NOMO-1 treated with DMSO at 0.1 percent for 48 hours (cell line): ENCODE measurements around the gene BNC2.
"Not testable (repeated sequence)": the region's sequence is repeated elsewhere in the genome, so short reads cannot be mapped to it uniquely, and the experiment has no call there.

ENCODE experiments used
- DNase-seq: peaks from one replicate; lab custom pipeline; 2025; ENCODE audit not compliant: unreplicated experiment; lab: John Stamatoyannopoulos, UW

The BNC2 gene, protein sequence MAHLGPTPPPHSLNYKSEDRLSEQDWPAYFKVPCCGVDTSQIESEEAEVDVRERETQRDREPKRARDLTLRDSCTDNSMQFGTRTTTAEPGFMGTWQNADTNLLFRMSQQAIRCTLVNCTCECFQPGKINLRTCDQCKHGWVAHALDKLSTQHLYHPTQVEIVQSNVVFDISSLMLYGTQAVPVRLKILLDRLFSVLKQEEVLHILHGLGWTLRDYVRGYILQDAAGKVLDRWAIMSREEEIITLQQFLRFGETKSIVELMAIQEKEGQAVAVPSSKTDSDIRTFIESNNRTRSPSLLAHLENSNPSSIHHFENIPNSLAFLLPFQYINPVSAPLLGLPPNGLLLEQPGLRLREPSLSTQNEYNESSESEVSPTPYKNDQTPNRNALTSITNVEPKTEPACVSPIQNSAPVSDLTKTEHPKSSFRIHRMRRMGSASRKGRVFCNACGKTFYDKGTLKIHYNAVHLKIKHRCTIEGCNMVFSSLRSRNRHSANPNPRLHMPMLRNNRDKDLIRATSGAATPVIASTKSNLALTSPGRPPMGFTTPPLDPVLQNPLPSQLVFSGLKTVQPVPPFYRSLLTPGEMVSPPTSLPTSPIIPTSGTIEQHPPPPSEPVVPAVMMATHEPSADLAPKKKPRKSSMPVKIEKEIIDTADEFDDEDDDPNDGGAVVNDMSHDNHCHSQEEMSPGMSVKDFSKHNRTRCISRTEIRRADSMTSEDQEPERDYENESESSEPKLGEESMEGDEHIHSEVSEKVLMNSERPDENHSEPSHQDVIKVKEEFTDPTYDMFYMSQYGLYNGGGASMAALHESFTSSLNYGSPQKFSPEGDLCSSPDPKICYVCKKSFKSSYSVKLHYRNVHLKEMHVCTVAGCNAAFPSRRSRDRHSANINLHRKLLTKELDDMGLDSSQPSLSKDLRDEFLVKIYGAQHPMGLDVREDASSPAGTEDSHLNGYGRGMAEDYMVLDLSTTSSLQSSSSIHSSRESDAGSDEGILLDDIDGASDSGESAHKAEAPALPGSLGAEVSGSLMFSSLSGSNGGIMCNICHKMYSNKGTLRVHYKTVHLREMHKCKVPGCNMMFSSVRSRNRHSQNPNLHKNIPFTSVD

DNA sequence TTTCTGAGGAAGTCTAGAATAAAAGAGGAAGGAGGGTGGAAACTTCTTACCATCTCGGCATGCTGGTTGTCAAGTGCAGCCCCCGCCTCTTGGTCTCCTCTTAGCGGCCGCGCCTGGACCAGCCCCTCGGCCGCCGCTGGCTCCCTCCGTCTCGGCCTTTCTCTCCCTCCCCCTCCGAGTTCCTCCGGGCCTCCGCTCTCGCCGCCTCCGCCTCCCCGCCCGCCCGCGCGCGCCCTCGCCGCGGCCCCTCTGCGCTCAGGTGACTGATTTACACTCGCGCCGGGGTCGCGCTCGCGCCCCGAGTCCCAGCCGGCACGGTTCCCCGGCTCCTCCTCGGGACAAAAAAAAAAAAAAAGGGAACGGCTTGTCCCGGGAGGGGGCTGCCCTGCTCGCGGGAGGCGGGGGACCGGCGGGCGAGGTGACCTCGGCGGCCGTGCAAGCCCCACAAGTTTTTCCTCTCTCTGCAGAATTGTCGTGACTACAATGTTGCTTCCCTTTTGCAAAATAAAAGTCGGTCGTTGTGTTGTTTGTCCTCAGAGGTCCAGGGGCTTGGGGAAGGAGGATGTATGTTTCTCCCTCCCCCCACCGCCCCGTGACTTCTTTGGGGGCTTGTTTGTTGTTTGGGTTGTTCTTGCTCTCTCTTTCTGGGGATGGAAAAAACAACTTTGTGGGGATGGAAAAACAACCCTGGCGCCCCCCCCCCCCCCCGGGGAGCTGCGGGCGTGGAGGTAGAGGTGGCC lies at the start of gene BNC2:
Gene BNC2 (minus strand): TSS at position 75 of the 740 bp plus-strand sequence. CDS start 22 bp downstream, at position 53.
- no peak for DNase-seq

DNA sequence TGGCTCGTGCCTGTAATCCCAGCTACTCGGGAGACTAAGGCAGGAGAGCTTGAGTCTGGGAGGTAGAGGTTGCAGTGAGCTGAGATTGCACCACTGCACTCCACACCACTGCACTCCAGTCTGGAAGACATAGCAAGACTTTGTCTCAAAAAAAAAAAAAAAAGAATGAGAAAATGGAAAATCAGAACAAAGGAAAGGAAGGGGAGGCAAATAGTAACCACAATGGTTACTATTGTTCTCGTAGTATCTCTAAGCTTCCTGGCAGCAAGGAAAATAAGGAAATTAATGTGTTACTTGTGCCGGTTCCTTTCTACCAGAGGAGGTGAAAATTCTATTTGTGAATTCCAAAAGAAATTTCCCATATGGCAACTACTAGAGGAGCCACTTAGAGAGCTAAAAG lies 48.5 kb upstream of the BNC2 start:
- DNase-seq = no peak

DNA sequence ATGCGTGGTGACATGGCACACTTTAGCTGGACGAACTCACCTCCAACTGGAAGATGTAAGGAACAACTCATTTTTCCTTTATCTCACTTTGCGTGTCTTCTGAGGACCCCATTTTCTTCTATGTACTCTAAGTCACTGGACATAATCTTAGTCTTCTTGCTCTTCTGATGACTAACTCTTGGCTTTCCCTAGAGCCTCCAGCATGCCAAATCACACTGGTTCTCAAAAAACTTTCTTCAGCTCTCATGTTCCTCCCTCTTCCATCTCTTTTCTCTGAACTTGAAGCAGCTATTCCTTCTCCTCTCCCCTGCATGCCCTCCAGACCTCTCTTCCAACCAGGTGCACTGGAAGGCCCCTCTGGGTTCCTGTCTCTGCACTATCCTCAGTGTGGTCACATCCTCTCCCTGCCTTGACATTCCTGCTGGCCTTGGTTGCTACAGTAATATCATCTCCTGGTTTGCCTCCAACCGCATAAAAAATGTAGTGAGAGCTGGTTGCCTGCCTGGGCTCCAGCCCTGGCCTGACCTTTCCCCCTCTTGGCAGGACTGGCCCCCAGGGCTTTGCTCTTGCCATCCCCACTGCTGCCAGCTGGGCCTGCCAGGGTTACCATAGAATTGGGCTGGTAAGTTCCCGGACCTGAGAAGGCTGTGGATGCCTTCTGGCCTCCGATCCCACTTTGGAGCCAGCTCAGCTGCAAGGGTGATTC lies 44.8 kb upstream of the BNC2 start:
- no peak for DNase-seq

DNA sequence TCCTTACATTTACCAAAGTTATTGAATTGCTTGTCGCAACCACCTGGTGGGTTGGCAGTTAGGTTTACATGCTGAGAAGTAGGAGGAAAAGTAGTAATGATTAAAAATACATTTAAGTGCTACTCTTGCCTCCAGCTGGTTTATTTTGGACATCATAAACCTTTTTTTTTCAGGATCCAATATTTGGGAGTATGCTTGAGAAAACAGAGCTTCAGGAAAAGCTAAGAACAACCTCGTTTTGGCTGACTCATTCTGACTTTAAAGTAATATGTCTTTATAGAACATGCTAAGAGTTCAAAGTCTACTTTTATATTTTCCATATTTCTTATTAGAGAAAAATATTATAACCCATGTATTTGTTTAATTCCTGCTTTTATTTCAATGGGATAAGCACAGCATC lies 41.7 kb upstream of the BNC2 start:
- no peak for DNase-seq

DNA sequence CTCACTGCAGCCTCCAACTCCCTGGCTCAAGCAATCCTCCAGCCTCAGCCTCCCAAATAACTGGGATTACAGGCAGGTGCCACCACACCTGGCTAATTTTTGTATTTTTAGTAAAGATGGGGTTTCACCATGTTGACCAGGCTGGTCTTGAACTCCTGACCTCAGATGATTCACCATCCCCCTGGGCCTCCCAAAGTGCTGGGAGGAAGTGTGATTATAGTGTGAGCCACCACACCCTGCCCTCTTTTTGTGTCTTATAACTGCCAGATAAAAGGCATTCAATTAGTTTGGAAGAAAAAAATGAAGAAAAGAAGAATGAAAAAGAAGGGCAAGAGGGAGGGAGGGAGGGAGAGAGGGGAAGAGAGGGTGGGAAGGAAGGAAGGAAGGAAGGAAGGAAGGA lies 37.7 kb upstream of the BNC2 start:
- not testable (repeated sequence) for DNase-seq

DNA sequence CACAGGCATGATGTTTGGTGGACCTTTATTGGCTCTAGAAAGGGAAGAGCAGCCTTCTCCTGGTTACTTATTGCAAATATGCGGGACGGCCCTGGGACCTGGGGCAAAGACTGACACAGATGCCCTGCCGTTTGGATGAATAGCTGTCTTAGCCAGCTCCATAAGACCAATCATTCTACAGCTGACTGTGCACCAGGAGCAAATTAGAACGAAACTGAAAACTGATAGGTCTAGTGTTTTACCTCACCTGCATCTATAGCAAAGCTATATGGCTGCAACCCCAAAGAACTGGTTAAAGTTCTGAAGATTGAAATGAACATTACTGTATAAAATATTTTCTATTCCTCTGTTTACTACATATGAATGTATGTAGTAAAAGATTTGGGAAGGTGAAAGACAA lies 34.2 kb upstream of the BNC2 start:
- DNase-seq = no peak

DNA sequence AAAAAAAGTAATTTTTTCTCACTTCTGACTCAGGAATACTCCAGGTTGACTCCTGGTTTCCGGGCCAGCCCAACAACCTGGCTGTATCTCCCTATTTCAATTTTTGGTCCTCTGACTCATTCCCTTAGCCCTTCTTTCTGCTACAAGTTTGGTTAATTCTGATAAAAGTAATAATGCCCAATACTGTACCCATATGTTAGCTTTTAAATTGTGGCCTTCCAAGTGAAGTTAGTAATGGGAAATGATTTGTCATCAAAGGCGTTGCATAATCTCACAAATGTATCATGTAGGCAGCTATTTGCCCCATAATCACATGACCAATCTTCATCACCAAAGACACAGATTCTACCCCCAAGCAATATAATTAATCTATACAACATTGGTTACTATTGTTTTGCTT lies 31.1 kb upstream of the BNC2 start:
- DNase-seq = no peak

DNA sequence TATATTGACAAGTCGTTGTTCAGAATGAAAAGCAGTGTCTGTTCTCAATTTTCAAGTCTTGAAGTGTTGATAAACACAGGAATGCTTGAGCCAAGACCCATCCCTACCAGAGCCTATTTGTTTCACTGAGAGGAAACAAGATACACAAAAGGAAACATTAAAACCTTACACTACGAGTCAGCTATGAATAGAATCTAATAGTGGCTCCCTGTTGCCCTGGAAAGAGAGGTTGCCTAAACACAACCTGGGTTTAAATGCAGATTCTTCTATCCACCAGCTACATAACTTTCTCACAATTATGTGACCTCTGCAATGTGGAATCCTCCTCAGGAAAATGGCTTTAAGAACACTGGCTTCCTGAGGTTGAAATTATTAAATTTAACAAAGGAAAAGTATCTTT lies 29.1 kb upstream of the BNC2 start:
- no peak for DNase-seq

DNA sequence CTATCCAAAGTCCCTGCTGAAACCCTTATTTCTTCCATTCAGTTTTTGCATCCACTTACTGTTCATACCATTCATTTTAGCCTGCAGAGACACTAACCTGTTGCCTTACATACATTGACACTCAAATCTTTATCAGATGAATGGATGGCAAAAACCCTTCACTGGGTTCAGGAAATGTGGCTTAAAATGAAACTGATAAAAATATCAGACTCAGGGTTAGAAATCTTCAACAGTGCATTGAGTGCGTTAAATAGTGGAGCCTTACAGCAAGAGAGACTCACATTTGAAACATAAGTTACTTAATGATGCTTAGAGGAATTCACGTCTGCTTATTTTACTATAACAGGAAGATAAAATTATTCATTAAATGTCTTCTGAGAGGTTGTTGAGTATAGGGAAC lies 28.0 kb upstream of the BNC2 start:
- no peak for DNase-seq

DNA sequence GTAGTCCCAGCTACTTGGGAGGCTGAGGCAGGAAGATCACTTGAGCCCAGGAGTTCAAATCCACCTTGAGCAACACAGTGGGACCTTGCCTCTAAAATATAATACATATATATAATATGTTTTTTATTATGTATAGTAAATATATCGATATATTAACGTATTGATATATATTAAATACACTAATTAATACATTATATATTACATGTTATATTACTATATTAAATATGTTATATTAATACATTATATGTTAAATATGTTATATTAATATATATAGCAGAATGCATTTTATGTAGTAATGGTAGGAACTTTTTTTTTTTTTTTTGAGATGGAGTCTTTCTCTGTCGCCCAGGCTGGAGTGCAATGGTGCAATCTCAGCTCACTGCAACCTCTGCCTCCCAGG lies 18.1 kb upstream of the BNC2 start:
- no peak for DNase-seq

DNA sequence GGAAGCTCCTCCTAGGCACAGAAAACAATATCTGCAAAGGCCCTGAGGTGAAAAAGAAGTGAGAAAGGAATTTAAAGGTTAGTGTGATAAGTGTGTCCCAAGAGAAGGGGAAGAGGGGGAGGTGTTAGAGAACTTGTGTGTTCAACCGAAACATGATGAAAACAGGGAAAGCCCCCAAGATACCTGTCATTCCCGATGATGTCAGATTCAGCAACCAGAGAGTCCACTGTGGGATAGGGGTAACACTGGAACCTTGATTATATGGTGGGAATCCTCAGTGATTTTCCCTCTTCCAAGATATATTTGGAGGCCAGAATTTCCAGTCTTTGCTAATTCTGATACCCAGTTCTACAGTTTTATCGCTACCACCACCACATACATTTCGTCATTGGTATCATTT lies 15.5 kb upstream of the BNC2 start:
- DNase-seq = no peak

DNA sequence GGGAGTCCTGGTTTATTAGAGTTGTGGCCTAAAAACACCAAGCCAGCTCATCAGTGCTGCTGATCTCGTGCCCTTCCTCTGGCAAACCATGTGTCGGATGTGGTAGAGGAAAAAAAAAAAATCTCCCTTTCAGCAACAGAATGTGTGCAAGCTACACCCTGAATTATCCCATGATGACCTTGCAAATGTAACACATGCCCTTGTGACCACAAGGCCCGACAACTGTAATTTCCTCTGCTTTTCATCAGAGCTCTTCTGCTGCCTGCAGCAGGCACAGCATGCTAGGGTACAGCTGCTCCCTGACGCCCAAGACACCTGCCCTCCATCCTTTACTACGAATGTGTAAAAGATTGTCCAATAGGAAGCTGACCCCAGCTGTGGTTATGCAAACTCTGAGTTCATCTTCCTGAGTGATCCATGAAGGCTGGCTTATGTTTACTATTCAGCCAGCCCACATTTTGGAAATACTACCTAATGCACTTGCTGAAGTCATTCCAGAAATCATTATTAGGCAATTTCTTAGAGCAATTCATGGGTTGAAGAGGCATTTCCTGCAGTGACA lies 14.6 kb upstream of the BNC2 start:
- DNase-seq = no peak

DNA sequence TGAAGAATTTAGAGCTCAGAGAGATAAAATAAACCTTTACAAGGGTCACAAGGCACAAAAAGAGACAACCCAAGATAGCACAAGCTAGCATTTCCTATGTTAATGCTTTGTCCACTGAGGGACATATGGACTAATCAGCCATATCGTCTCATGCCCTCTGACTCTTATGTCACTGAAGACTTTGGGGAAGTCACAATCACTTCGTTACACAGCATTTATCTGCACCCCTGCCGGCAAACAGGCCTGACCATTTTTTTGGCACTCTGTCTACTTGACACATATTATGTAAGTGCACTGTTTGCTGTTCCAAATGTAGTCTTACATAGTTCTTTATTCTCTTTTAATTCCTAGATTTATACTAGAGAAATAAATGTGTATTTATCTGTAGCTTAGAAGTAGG lies 13.9 kb upstream of the BNC2 start:
- no peak for DNase-seq

DNA sequence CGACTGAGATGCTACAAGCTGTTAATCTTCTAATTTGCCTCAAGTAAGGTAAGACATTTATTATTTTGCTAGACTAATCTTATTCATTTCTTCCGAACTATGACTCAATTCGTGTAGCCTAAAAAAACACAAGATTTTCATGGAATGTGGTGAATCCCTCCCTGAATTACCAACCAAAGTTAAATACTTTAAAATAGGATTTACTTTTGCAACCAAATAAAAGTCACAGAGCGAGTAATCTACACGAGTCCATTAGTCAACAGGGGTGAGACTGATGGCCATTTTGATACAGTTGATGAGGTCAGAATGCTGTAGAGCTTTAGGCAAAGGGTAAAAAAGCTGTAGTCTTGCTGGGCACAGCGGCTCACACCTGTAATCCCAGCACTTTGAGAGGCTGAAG lies 13.1 kb upstream of the BNC2 start:
- no peak for DNase-seq

DNA sequence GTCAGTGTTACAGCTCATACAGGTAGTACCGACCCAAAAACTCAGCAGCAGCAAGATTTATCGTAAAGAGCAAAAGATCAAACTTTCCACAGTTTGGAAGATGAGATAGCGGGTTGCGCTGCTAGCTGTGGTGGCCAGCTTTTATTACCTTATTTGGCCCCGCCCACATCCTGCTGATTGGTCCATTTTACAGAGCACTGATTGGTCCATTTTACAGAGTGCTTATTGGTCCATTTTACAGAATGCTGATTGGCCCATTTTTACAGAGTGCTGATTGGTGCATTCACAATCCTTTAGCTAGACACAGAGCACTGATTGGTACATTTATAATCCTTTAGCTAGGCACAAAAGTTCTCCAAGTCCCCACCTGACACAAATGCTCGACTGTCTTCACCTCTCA lies 12.0 kb upstream of the BNC2 start:
- DNase-seq = not testable (repeated sequence)

DNA sequence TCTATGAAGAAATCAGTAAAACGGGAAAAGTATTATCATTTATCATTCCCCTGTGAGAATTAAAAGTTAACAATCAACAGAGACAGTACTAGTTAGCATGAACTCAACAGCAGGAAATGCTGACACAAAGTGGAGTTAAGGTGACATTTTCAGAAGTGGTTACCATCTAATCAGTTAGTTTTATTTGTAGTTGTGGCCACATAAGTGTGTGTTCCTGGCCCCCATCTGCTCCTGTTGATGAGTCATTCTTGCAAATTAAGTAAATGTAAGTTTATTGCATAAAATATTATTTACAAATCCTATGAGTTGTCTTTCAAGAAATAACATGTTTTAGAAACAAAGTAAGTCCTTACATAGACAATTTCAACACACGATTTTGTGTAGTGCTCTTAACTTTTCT lies 8.9 kb upstream of the BNC2 start:
- no peak for DNase-seq

DNA sequence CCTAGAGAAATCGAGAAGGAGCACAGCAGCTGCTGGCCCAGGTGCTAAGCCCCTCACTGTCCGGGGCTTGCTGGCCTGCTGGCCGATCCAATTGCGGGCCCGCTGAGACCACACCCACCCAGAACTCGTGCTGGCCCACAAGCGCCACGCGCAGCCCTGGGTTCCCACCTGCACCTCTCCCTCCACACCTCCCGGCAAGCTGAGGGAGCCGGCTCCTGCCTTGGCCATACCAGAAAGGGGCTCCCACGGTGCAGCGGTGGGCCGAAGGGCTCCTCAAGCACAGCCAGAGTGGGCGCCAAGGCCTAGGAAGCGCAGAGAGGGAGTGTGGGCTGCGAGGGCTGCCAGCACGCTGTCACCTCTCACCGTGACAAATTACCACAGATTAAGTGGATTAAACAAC lies 6.8 kb upstream of the BNC2 start:
- no peak for DNase-seq

DNA sequence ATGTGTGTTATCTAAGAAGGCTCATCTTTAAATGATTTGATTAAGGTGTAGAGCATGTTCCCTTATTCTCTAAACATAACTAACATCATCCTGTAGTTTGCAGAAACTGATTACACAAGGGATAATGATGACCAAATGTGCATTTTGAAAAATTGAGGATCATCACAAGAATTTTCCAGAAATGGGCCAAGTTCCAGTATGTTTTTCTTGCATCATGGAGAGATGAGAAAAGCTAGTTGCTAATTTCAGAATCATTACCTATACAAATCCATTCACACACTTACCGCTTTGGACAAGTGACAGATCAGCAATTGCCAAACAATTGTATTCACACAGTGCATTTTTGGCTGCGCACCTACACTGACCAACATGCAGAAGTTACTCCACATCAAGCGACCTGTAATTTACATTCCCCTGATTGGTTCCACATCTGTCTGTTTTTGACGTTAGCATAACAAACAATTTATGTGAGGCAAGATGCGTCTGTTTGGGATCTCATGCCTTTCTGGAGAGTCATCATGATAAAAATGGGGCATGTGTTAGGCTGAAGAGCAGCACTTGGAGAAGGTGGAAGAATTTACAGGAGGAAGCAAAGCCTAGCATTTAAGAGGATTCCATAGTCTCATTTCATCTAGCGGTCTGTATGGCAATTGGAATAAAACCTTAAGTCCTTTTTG lies 2.8 kb upstream of the BNC2 start:
- DNase-seq = no peak

DNA sequence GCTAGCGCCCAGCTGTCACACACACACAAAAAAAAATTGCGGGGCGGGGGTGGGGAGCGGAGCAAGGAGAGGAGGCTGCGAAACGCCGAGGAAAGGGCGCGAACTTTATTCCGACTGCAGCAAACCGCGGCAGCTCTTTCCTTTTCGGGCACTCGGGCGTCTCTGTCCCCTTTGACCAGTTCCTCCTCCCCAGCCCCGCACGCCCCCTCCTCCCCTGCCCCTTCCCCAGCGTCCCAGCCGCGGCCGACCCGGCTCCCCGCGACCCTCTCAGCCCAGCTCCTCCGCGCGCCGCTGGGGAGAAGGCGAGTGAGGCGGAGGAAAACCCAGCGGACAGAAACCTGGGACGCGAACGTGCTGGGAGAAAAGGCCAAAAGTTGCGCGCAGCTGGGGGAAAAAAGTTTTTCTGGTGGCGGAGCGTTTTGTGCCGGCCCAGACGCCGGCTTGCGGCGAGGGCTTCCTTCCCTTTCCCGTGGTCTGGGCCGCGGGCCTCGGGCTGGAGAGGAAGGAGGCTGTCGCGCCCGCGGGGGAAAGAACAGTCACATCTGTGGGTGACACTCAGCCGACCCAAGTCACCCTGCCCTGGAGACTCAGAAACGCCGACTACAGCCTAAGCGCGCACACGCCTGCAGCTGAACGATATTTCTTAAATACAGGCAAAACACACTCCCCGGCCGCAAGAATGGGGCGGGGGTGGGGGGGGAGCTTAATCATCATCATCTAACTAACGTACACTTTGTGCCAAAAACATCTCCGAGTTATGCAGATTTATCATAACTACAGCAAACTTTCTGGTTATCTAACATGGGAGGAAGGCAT lies 1.1 kb upstream of the BNC2 start:
- no peak for DNase-seq
